Measurements from ENCODE around the gene C11orf98.
"Not testable (repeated sequence)": the region's sequence is repeated elsewhere in the genome, so short reads cannot be mapped to it uniquely, and the experiment has no call there.

The C11orf98 gene

DNA sequence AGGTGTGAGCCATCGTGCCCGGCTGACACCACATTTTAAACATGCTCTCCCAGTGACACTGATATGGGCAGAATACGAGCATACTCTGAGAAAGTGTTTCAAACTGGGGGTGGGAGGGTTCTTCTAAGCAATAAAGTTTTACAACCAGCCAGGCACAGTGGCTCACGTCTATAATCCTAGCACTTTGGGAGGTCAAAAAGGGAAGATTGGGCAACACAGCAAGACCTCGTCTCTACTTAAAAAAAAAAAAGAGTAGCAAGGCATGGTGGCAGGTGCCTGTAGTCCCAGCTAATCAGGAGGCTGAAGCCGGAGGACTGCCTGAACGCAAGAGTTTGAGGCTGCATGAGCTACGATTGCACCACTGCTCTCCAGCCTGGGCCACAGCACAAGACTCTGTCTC, 20.8 kb downstream of the C11orf98 start:
- H3K4me1 ChIP-seq = peaks cover 31 to 57% (median 48%) of the 10 kb centered on the region in 10 experiments
- H4K20me1 ChIP-seq = peaks cover 16 to 85% (median 66%) of the 10 kb centered on the region in 11 experiments; a peak in 19 of 22 replicates
- no peak overlapping the region for H3K4me3 ChIP-seq
- H3K9ac ChIP-seq = peak overlapping the region in 5 of 11 experiments; percentile 11 to 100 (median 98); a peak in 5 of 22 replicates
- no peak for TF ChIP-seq Cebpa-rat (IDR thresholded peaks at IDR 0.05)
- H3K27ac ChIP-seq = no peak overlapping the region; a peak in 1 of 22 replicates
- no peaks in the 10 kb centered on the region for H3K27me3 ChIP-seq
- H3K9me3 ChIP-seq (replicated peaks in 1 of 11) = no peaks in the 10 kb centered on the region
- peaks cover 53 to 83% (median 66%) of the 10 kb centered on the region in 11 experiments for H3K36me3 ChIP-seq
- H3K4me2 ChIP-seq = peak overlapping the region in 9 of 11 experiments; percentile 89 to 98 (median 96); a peak in 10 of 22 replicates

- Histone ChIP-seq H3K9me3 (replicated peaks in 1 of 11) (no peaks in the 10 kb centered on the region), H3K27me3 (no peaks in the 10 kb centered on the region), H3K27ac (no peak overlapping the region), H3K9ac (no peak overlapping the region), H3K4me2 (no peak overlapping the region), H3K36me3 (peaks cover 90 to 100% (median 100%) of the 10 kb centered on the region in 11 experiments), H4K20me1 (peaks cover 0 to 56% (median 8%) of the 10 kb centered on the region in 11 experiments; a peak in 7 of 22 replicates), H3K4me3 (no peak overlapping the region), H3K4me1 (peaks cover 5 to 22% (median 10%) of the 10 kb centered on the region in 10 experiments; a peak in 18 of 20 replicates)
- TF ChIP-seq Cebpa-rat (IDR thresholded peaks at IDR 0.05) = no peak
Measured at GRCh38 chr11:62632492-62632891, 32.5 kb downstream of the C11orf98 start.

GRCh38 chr11:62627713-62628112, 37.3 kb downstream of the C11orf98 start:
- H3K4me2 ChIP-seq = no peak overlapping the region
- peaks cover 68 to 96% (median 83%) of the 10 kb centered on the region in 11 experiments for H3K36me3 ChIP-seq
- peaks cover 22 to 36% (median 33%) of the 10 kb centered on the region in 10 experiments for H3K4me1 ChIP-seq
- peaks cover 0 to 44% (median 0%) of the 10 kb centered on the region in 11 experiments; a peak in 5 of 22 replicates for H4K20me1 ChIP-seq
- H3K27ac ChIP-seq = no peak overlapping the region
- no peaks in the 10 kb centered on the region for H3K27me3 ChIP-seq
- TF ChIP-seq Cebpa-rat (IDR thresholded peaks at IDR 0.05) = no peak
- no peak overlapping the region for H3K4me3 ChIP-seq
- no peaks in the 10 kb centered on the region for H3K9me3 ChIP-seq (replicated peaks in 1 of 11)
- no peak overlapping the region for H3K9ac ChIP-seq

DNA sequence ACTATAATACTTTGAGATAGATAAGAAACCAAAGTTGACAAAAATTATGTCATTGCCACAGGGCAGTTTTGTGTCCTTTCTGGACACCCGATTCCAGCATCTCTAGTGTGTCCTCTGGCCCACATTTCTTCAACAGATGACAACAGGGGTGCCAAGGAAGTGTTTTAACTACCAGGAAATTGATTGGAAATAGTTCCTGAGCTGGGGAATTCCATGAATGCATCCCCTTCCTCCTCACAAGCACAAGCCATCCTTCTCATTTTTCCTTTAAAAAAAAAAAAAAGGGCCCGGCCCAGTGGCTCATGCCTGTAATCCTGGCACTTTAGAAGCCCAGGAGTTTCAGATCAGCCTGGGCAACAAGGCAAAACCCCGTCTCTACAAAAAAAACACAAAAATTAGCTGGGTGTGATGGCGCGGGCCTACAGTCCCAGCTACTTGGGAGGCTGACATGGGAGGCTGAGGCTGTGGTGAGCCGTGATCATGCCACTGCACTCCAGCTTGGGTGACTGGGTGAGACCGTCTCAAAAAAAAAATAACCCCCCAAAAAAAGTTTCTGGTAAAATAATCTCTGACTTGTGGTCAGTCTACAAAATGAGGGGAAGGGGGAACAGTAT, 42.4 kb downstream of the C11orf98 start:
- Histone ChIP-seq H4K20me1 (peaks cover 0 to 15% (median 0%) of the 10 kb centered on the region in 11 experiments; a peak in 2 of 22 replicates), H3K27me3 (no peaks in the 10 kb centered on the region), H3K4me1 (peaks cover 52 to 68% (median 63%) of the 10 kb centered on the region in 10 experiments), H3K36me3 (peaks cover 24 to 54% (median 36%) of the 10 kb centered on the region in 11 experiments), H3K4me3 (peak overlapping the region in 4 of 10 experiments; percentile 78 to 89 (median 79); a peak in 5 of 20 replicates), H3K27ac (peak overlapping the region; percentile 61 to 92 (median 85)), H3K9ac (peak overlapping the region; percentile 23 to 95 (median 86); a peak in 20 of 22 replicates), H3K4me2 (peak overlapping the region; percentile 58 to 98 (median 92)), H3K9me3 (replicated peaks in 1 of 11) (no peaks in the 10 kb centered on the region)
- TF ChIP-seq Cebpa-rat (IDR thresholded peaks at IDR 0.05) = peak in 1 of 11 experiments; percentile 4; a peak in 1 of 22 replicates

GRCh38 chr11:62621567-62622470, 43.2 kb downstream of the C11orf98 start, which contains the start of gene B3GAT3:
TSS of gene B3GAT3 (minus strand) at chr11:62621986. CDS start at chr11:62621947, 39 bp downstream.
- peaks cover 24 to 54% (median 35%) of the 10 kb centered on the region in 11 experiments for H3K36me3 ChIP-seq
- H3K27ac ChIP-seq = peak within 1 kb of the TSS; percentile 61 to 92 (median 85)
- H3K4me1 ChIP-seq = peaks cover 52 to 68% (median 62%) of the 10 kb centered on the region in 10 experiments
- peaks cover 0 to 10% (median 0%) of the 10 kb centered on the region in 11 experiments; a peak in 2 of 22 replicates for H4K20me1 ChIP-seq
- peak within 1 kb of the TSS; percentile 76 to 98 (median 93) for H3K4me2 ChIP-seq
- TF ChIP-seq Cebpa-rat (IDR thresholded peaks at IDR 0.05) = peak in 9 of 11 experiments; percentile 13 to 81 (median 58); a peak in 9 of 22 replicates
- peak within 1 kb of the TSS; percentile 68 to 89 (median 79) for H3K4me3 ChIP-seq
- H3K27me3 ChIP-seq = no peaks in the 10 kb centered on the region
- H3K9ac ChIP-seq = peak within 1 kb of the TSS; percentile 79 to 95 (median 86)
- H3K9me3 ChIP-seq (replicated peaks in 1 of 11) = no peaks in the 10 kb centered on the region

DNA sequence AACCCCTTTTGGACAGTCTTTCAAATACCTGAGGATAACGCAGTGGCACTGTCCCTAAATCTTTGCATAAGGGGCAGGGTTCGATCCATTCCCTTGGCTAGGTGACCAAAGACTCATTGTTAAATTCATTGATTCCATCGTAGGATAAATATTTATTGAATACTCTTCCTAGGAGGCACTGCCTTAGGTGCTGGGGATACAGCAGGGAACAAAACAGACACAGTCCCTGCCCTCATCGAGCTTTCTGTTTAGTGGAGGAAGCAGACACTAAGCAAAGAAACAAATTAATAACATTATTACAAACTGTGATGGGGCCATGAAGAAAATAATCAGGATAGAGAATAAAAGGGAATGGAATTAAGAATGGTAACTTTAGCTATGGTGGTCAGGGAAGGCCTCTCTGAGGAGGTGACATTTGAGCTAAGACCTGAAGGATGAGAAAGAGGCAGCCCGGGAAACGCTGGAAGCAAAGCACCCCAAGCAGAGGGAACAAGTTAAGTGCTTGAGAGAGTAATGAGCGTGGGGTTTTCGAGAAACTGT, 43.9 kb downstream of the C11orf98 start:
- Histone ChIP-seq H4K20me1 (0 out of 22 replicates have a peak, but pooled peaks cover 0 to 10% (median 0%) of the 10 kb centered on the region in 11 experiments), H3K9ac (peak overlapping the region; percentile 79 to 95 (median 86)), H3K27ac (peak overlapping the region; percentile 59 to 92 (median 85); a peak in 21 of 22 replicates), H3K27me3 (no peaks in the 10 kb centered on the region), H3K4me3 (peak overlapping the region; percentile 68 to 89 (median 79)), H3K4me2 (peak overlapping the region; percentile 76 to 98 (median 93)), H3K36me3 (peaks cover 24 to 54% (median 35%) of the 10 kb centered on the region in 11 experiments), H3K9me3 (replicated peaks in 1 of 11) (no peaks in the 10 kb centered on the region), H3K4me1 (peaks cover 48 to 67% (median 56%) of the 10 kb centered on the region in 10 experiments)
- no peak for TF ChIP-seq Cebpa-rat (IDR thresholded peaks at IDR 0.05)

- H3K4me1 ChIP-seq = peaks cover 21 to 49% (median 30%) of the 10 kb centered on the region in 10 experiments
- peaks cover 10 to 41% (median 26%) of the 10 kb centered on the region in 11 experiments; a peak in 20 of 22 replicates for H3K36me3 ChIP-seq
- H3K9me3 ChIP-seq (replicated peaks in 1 of 11); H3K4me2 ChIP-seq; H3K27me3 ChIP-seq; H4K20me1 ChIP-seq; H3K27ac ChIP-seq; H3K4me3 ChIP-seq: not testable (repeated sequence)
- H3K9ac ChIP-seq = 0 out of 22 replicates have a peak overlapping the region, but pooled peaks of 4 of the 11 experiments have one; percentile 4 to 17 (median 10)
Measured at GRCh38 chr11:62616957-62617356, 48.1 kb downstream of the C11orf98 start.

- Histone ChIP-seq H3K27ac (peak overlapping the region in 4 of 11 experiments; percentile 13 to 82 (median 17); a peak in 1 of 22 replicates), H3K4me3 (no peak overlapping the region), H4K20me1 (peaks cover 0 to 8% (median 0%) of the 10 kb centered on the region in 11 experiments; a peak in 2 of 22 replicates), H3K4me2 (peak overlapping the region in 2 of 11 experiments; percentile 3 to 26; a peak in 1 of 22 replicates), H3K27me3 (no peaks in the 10 kb centered on the region), H3K4me1 (peaks cover 26 to 53% (median 35%) of the 10 kb centered on the region in 10 experiments), H3K9me3 (replicated peaks in 1 of 11) (no peaks in the 10 kb centered on the region), H3K36me3 (peaks cover 10 to 44% (median 26%) of the 10 kb centered on the region in 11 experiments; a peak in 20 of 22 replicates), H3K9ac (peak overlapping the region in 7 of 11 experiments; percentile 21 to 44 (median 34); a peak in 6 of 22 replicates)
- no peak for TF ChIP-seq Cebpa-rat (IDR thresholded peaks at IDR 0.05)
Measured at GRCh38 chr11:62615521-62615920, 49.5 kb downstream of the C11orf98 start.
